Activated T-helper 1 cell treated with anti-CD3 and anti-CD28 coated beads, Interleukin-12 subunit alpha, Interleukin-12 subunit beta, Interleukin-2, Interleukin-4 antibody, amounts not matched to agents 30 ng/mL and 10 ng/mL and 1 ng/mL, durations not matched to agents 14 hours and 24 hours and 36 hours (primary cell): ENCODE results near the gene ACTR1B. TPM values are rescaled to one million over a fixed set of nuclear protein-coding genes. Genes with fewer than 3 reads are reported as not detected.
"Not testable (repeated sequence)": the region's sequence is repeated elsewhere in the genome, so short reads cannot be mapped to it uniquely, and the experiment has no call there.

Experiments used
- DNase-seq: peaks from one replicate; pipeline ENCODE4 v3.0.0; 2021; ENCODE audit warnings: low spot score
- H3K27ac Mint-ChIP-seq: one replicate; pipeline ENCODE4 v1.8.0; 2021; ENCODE audit warnings: mild to moderate bottlenecking, mixed read lengths
- H3K27me3 Mint-ChIP-seq: one replicate; pipeline ENCODE4 v1.8.0; 2022; ENCODE audit warnings: mild to moderate bottlenecking, moderate library complexity, mixed read lengths; ENCODE audit not compliant: insufficient read depth
- H3K36me3 Mint-ChIP-seq: one replicate; pipeline ENCODE4 v1.8.0; 2021; ENCODE audit warnings: low read depth, mixed read lengths
- H3K4me1 Mint-ChIP-seq: one replicate; pipeline ENCODE4 v1.8.0; 2021; ENCODE audit warnings: low read depth, mixed read lengths
- H3K4me3 Mint-ChIP-seq: one replicate; pipeline ENCODE4 v1.8.0; 2021; ENCODE audit warnings: mild to moderate bottlenecking, moderate library complexity, mixed read lengths
- H3K9me3 Mint-ChIP-seq: one replicate; pipeline ENCODE4 v1.8.0; 2021; ENCODE audit warnings: mixed read lengths
- intact Hi-C: fragments of 100-400 bp; cut with micrococcal nuclease; formaldehyde crosslinking; loops from one replicate; pipeline ENCODE4 v1.15.1; 2024
- total RNA-seq: library from RNA; stranded (reverse); gene quantifications from 2 replicates; pipeline ENCODE4 v1.2.3, GENCODE V29; 2022

The ACTR1B gene
- total RNA-seq, 1 donor from 2014 or later, result 101 TPM

DNA sequence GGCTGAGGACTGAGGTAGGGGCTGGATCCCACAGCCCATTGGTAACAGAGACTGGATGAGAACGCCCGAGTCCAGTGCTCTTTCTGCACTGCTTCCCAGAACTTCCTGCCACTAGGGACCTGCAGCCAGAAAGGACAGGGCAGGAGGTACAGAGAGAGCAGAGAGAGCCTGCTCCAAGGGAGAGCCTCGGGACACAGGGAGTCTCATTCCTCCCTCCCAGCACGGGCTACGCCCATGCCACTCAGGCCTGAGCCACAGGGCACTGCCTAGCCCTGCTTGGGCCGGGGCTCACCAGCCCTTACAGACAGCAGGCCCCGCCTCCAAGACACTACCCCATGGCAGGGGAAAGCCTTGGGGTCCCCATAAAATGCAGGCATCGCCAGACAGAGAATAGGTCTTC, 48.1 kb downstream of the ACTR1B start:
- H3K27me3 Mint-ChIP-seq, H3K36me3 Mint-ChIP-seq, H3K9me3 Mint-ChIP-seq, DNase-seq, H3K27ac Mint-ChIP-seq, H3K4me1 Mint-ChIP-seq, H3K4me3 Mint-ChIP-seq, intact Hi-C loops: not testable (repeated sequence)

DNA sequence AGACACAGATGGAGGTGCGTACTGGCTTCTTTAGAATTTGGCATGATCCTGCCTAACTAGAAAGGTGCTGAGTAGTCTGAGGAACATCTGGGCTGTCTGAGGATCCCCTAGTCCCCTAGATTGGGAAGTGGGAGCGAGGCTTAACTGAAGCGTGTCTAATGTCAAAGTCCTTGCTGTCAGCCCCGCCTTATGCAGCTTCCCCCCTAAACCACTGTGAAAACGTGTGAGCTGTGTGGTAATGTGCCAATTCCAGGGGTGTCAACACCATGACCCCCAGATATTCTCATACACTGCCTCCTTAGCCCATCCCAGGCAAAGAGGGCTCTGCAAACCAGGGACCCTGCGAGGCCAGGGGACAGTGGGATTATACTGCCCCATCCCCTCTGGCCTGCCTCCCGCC, 51.9 kb downstream of the ACTR1B start:
- intact Hi-C loops, H3K4me1 Mint-ChIP-seq, H3K9me3 Mint-ChIP-seq: not testable (repeated sequence)

DNA sequence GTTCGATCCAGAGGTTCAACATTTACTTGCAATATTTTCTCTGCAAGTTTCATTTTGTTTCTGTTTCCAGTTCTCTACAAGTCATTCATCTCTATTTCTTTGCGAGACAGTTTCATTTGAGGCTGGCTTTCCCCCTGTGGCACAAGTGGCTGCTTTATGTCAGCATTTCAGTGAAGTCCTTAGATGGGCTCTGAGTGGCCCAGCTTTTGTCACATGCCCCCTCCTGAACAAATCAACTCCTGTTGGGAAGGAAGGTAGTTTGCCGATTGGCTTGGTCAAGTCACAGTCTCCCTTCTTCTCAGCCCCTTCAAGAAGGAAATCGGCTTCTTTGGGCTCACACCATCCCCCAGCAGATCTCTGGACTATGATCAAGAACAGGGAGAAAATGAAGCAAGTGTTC, 55.1 kb downstream of the ACTR1B start:
- H3K9me3 Mint-ChIP-seq, H3K4me1 Mint-ChIP-seq, H3K36me3 Mint-ChIP-seq, DNase-seq, H3K27me3 Mint-ChIP-seq, intact Hi-C loops, H3K27ac Mint-ChIP-seq, H3K4me3 Mint-ChIP-seq: not testable (repeated sequence)

More for the DNA sequence above, 51.9 kb downstream of the ACTR1B start:
- not testable (repeated sequence) for H3K27me3 Mint-ChIP-seq, DNase-seq, H3K27ac Mint-ChIP-seq, H3K4me3 Mint-ChIP-seq, H3K36me3 Mint-ChIP-seq

Other genes starting within 250 kb of the ACTR1B start
- gene ANKRD36B, start 74.2 kb downstream of the ACTR1B start, total RNA-seq, result 37.9 and 39.7 TPM in 2 replicates
- 228 and 241 TPM in 2 replicates for gene COX5B, start 18.0 kb downstream of the ACTR1B start, total RNA-seq
- 16.1 and 17.2 TPM in 2 replicates for gene C2orf92, start 5.7 kb upstream of the ACTR1B start, total RNA-seq
- gene ZAP70, start 49.5 kb upstream of the ACTR1B start, total RNA-seq, result 302 and 313 TPM in 2 replicates